SK-N-SH (cell line): ENCODE data around the gene MCF2L2. TPM values are rescaled to one million over a fixed set of nuclear protein-coding genes. Genes with fewer than 3 reads are reported as not detected.

Experiments
- CTCF ChIA-PET: fragments of 300-600, 350-600 bp; formaldehyde crosslinking; extraction: SDS; loops from one replicate; lab custom pipeline; 2021; lab: Yijun Ruan, JAX
- POLR2A ChIA-PET: fragments of 350-600 bp; sonication (Branson Sonifier 250); formaldehyde crosslinking; extraction: SDS; loops from one replicate; lab custom pipeline; 2020; ENCODE audit warnings: antibody characterized with exemption, inconsistent platforms; lab: Yijun Ruan, JAX
- DNase-seq: peaks from one replicate; pipeline ENCODE4 v3.0.0; 2012
- H2AFZ ChIP-seq: fragments of 200-600 bp; sonication (generic); 2 replicates; pipeline ENCODE4 v1.8.1; 2016; ENCODE audit warnings: antibody characterized with exemption, mild to moderate bottlenecking, low read depth
- H3F3A ChIP-seq: fragments of 200-600 bp; sonication (generic); replicated peaks from 2 replicates; pipeline ENCODE3; 2016; ENCODE audit warnings: antibody characterized with exemption, mild to moderate bottlenecking; ENCODE audit not compliant: insufficient read depth
- H3K27ac ChIP-seq, 2 experiments: fragments of 200-500 bp in 1 of 2; fragments of 200-600 bp in 1 of 2; sonication (Bioruptor generic) in 1 of 2; sonication (generic), shearing (Covaris generic) in 1 of 2; 2 replicates each; pipeline versions ENCODE4 v1.5.1 to v1.6.1; 2014 to 2016; ENCODE audit warnings: low read depth in 2 of 2, inconsistent platforms in 1 of 2, low read length in 1 of 2, mild to moderate bottlenecking in 1 of 2, mixed read lengths in 1 of 2
- H3K27me3 ChIP-seq: fragments of 200-600 bp; sonication (generic), shearing (Covaris generic); 2 replicates; pipeline ENCODE4 v1.6.1; 2016; ENCODE audit warnings: mixed run types; ENCODE audit not compliant: insufficient read depth
- H3K36me3 ChIP-seq, 2 experiments: fragments of 200-500 bp in 1 of 2; fragments of 200-600 bp in 1 of 2; sonication (Bioruptor generic) in 1 of 2; sonication (generic) in 1 of 2; replicated peaks in 1 of 2; 2 replicates each; pipeline versions ENCODE3 to v1.5.1; 2014 to 2016; ENCODE audit warnings: low read length in 1 of 2, mild to moderate bottlenecking in 1 of 2; ENCODE audit not compliant: insufficient read depth in 2 of 2, control insufficient read depth in 1 of 2
- H3K4me1 ChIP-seq, 2 experiments: fragments of 200-500 bp in 1 of 2; fragments of 200-600 bp in 1 of 2; sonication (Bioruptor generic) in 1 of 2; sonication (generic), shearing (Covaris generic) in 1 of 2; 2 replicates each; pipeline versions ENCODE4 v1.5.1 to v1.6.1; 2014 to 2016; ENCODE audit warnings: low read depth in 1 of 2, low read length in 1 of 2, mixed run types in 1 of 2; ENCODE audit not compliant: insufficient read depth in 2 of 2, control insufficient read depth in 1 of 2
- H3K4me2 ChIP-seq: fragments of 200-600 bp; sonication (generic), shearing (Covaris generic); 2 replicates; pipeline ENCODE4 v1.6.1; 2017; ENCODE audit warnings: mixed run types
- H3K4me3 ChIP-seq, 2 experiments: fragments of 200-500 bp in 1 of 2; fragments of 200-600 bp in 1 of 2; sonication (Bioruptor generic) in 1 of 2; sonication (generic), shearing (Covaris generic) in 1 of 2; 2 replicates each; pipeline versions ENCODE4 v1.5.1 to v1.8.1; 2014 to 2016; ENCODE audit warnings: low read depth in 2 of 2, inconsistent platforms in 1 of 2, low read length in 1 of 2, mild to moderate bottlenecking in 1 of 2, mixed read lengths in 1 of 2, moderate library complexity in 1 of 2
- H3K79me2 ChIP-seq: fragments of 200-600 bp; sonication (generic); 2 replicates; pipeline ENCODE4 v1.8.1; 2017; ENCODE audit warnings: mild to moderate bottlenecking; ENCODE audit not compliant: insufficient read depth
- H3K9ac ChIP-seq: fragments of 200-600 bp; sonication (generic); 2 replicates; pipeline ENCODE4 v1.6.1; 2017; ENCODE audit warnings: mixed run types
- H3K9me2 ChIP-seq: fragments of 200-600 bp; sonication (generic); 2 replicates; pipeline ENCODE4 v1.6.1; 2017; ENCODE audit warnings: mixed run types
- H3K9me3 ChIP-seq: fragments of 200-600 bp; sonication (generic); 2 replicates; pipeline ENCODE4 v1.6.1; 2017; ENCODE audit warnings: mixed run types, mild to moderate bottlenecking, moderate library complexity
- H4K20me1 ChIP-seq: fragments of 200-600 bp; sonication (generic); 2 replicates; pipeline ENCODE4 v1.6.1; 2017; ENCODE audit warnings: mild to moderate bottlenecking, mixed run types; ENCODE audit not compliant: insufficient read depth
- CHD2 ChIP-seq: fragments of 150-350 bp; IDR thresholded peaks from 2 replicates; pipeline ENCODE4 v1.6.1; 2018; ENCODE audit warnings: low read length; ENCODE audit not compliant: partially characterized antibody
- EP300 ChIP-seq, 2 experiments: IDR thresholded peaks; 2 replicates each; pipeline versions ENCODE4 v1.4.0 to v1.6.1; 2012; ENCODE audit warnings: borderline replicate concordance in 1 of 2, low read depth in 1 of 2, low read length in 1 of 2
- EZH2phosphoT487 ChIP-seq: fragments of 200-600 bp; sonication (generic); IDR thresholded peaks from 2 replicates; pipeline ENCODE4 v1.6.1; 2017; ENCODE audit warnings: low read depth, mixed run types, mild to moderate bottlenecking, antibody characterized with exemption, moderate library complexity, borderline replicate concordance
- FOXJ3 ChIP-seq: sonication (generic); formaldehyde crosslinking; IDR thresholded peaks from 2 replicates; pipeline ENCODE4 v1.5.1; 2020; ENCODE audit warnings: mild to moderate bottlenecking, missing genetic modification reagents
- FOXM1 ChIP-seq: IDR thresholded peaks from 2 replicates; pipeline ENCODE4 v1.4.0; 2012; ENCODE audit warnings: low read depth, mild to moderate bottlenecking
- GATA2 ChIP-seq: sonication (generic); formaldehyde crosslinking; IDR thresholded peaks from 2 replicates; pipeline ENCODE4 v1.5.0; 2020; ENCODE audit warnings: mild to moderate bottlenecking, missing genetic modification reagents
- JUND ChIP-seq: IDR thresholded peaks from 2 replicates; pipeline ENCODE4 v1.4.0; 2012
- MEF2A ChIP-seq: IDR thresholded peaks from 2 replicates; pipeline ENCODE4 v1.4.0; 2012; ENCODE audit warnings: low read depth, borderline replicate concordance
- MXI1 ChIP-seq: IDR thresholded peaks from 2 replicates; pipeline ENCODE4 v1.6.1; 2012; ENCODE audit warnings: mild to moderate bottlenecking, low read depth, low read length, improper control_type of control experiment
- NFIC ChIP-seq: IDR thresholded peaks from 2 replicates; pipeline ENCODE4 v1.4.0; 2012; ENCODE audit warnings: borderline replicate concordance
- NRF1 ChIP-seq: IDR thresholded peaks from 2 replicates; pipeline ENCODE4 v1.6.1; 2012; ENCODE audit warnings: low read depth, mild to moderate bottlenecking, low read length
- POLR2AphosphoS5 ChIP-seq: IDR thresholded peaks from 2 replicates; pipeline ENCODE4 v1.6.1; 2012; ENCODE audit warnings: low read depth, low read length
- RCOR1 ChIP-seq: fragments of 150-350 bp; IDR thresholded peaks from 2 replicates; pipeline ENCODE4 v1.6.1; 2017; ENCODE audit warnings: antibody characterized with exemption, low read length
- RXRA ChIP-seq: IDR thresholded peaks from 2 replicates; pipeline ENCODE4 v1.4.0; 2012; ENCODE audit warnings: low read depth, mild to moderate bottlenecking, borderline replicate concordance
- SIN3A ChIP-seq: IDR thresholded peaks from 2 replicates; pipeline ENCODE4 v1.6.1; 2012; ENCODE audit warnings: low read depth, mild to moderate bottlenecking, low read length, moderate library complexity, borderline replicate concordance
- TAF1 ChIP-seq: IDR thresholded peaks from 2 replicates; pipeline ENCODE4 v1.6.1; 2012; ENCODE audit warnings: low read depth, mild to moderate bottlenecking, low read length, moderate library complexity, borderline replicate concordance
- TCF12 ChIP-seq: IDR thresholded peaks from 2 replicates; pipeline ENCODE4 v1.4.0; 2012
- USF1 ChIP-seq: IDR thresholded peaks from 2 replicates; pipeline ENCODE4 v1.4.0; 2012; ENCODE audit warnings: low read depth, borderline replicate concordance
- USF2 ChIP-seq: fragments of 150-350 bp; IDR thresholded peaks from 2 replicates; pipeline ENCODE4 v1.6.1; 2017; ENCODE audit warnings: antibody characterized with exemption, low read length, low read depth, borderline replicate concordance
- WGBS: methylation state at CpG from one replicate; pipeline ENCODE4 v1.1.6; 2017; ENCODE audit warnings: low lambda C conversion rate; 5-methylcytosine and 5-hydroxymethylcytosine counted together
- polyA plus RNA-seq, 3 experiments: library from polyadenylated mRNA; depleted of rRNA; stranded (reverse); fragments of >200 nt; gene quantifications; 2 replicates each; pipeline ENCODE4 v1.2.3, GENCODE V29; 2012
- TF ChIP-seq, protein P1 (sequence below): IDR thresholded peaks from 2 replicates; pipeline ENCODE4 v1.4.0; 2012; ENCODE audit warnings: low read depth

MCF2L2 gene
- polyA plus RNA-seq, 1 of the 3 experiments (the other 2 are of a cell fraction): 0.56 TPM

DNA sequence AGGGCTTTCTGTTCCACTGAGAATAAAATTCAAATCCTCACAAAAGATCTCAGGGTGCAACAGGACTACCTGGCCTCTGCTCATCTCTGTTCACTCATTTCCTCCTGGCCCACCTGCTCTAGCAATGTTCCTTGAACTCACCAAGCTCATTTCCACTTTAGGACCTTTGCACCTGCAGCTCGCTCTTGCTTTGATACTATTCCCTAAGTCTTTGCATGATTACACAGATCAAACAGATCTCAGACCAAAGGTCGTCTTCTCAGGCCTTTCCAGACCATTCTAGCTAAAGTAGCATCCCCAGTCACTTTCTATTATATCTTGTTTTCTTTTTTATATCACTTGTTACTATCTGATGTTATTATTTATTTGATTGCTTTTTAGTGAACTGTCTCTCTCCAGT is 120.7 kb downstream of the MCF2L2 start (continued):
- no peak for TF ChIP-seq MXI1
- TF ChIP-seq USF1: no peak
- TF ChIP-seq GATA2 (CRISPR knock-in tag): no peak
- no peak for TF ChIP-seq FOXM1
- no peak for TF ChIP-seq USF2

GRCh38 chr3:183306798-183307671 is 121.4 kb downstream of the MCF2L2 start:
- no peaks in the 10 kb centered on the region for H3K9me3 ChIP-seq
- no peaks in the 10 kb centered on the region for H3K27me3 ChIP-seq
- ChIA-PET CTCF (no interaction called here), POLR2A (no interaction called here)
- no peaks in the 10 kb centered on the region for H4K20me1 ChIP-seq
- no peak for DNase-seq
- H3F3A ChIP-seq: no peaks in the 10 kb centered on the region
- no peaks in the 10 kb centered on the region for H3K36me3 ChIP-seq
- no peak overlapping the region for H3K27ac ChIP-seq
- H3K4me1 ChIP-seq: peaks cover 0 to 2% of the 10 kb centered on the region in 2 experiments; a peak in 1 of 4 replicates
- peak overlapping the region; percentile 21; the same call in 1 of the 2 replicates for H2AFZ ChIP-seq
- WGBS: 74% methylated on average over 9 of the region's 9 CpGs
- H3K4me2 ChIP-seq: no peak overlapping the region
- no peak overlapping the region for H3K4me3 ChIP-seq
- H3K79me2 ChIP-seq: no peaks in the 10 kb centered on the region
- no peaks in the 10 kb centered on the region for H3K9me2 ChIP-seq
- H3K9ac ChIP-seq: no peak overlapping the region
- TF ChIP-seq SIN3A: no peak
- TF ChIP-seq MEF2A: no peak
- no peak for TF ChIP-seq NFIC
- no peak for TF ChIP-seq GATA2 (CRISPR knock-in tag)
- no peak for TF ChIP-seq TAF1
- TF ChIP-seq NRF1: no peak
- no peak for TF ChIP-seq EP300 (IDR thresholded peaks at IDR 0.05; ENCODE audit: borderline replicate concordance in 1 of 2, low read depth in 1 of 2, low read length in 1 of 2)
- no peak for TF ChIP-seq CHD2
- TF ChIP-seq FOXM1: no peak
- no peak for TF ChIP-seq RXRA
- TF ChIP-seq JUND: no peak
- no peak for TF ChIP-seq USF1
- TF ChIP-seq, protein P1, sequence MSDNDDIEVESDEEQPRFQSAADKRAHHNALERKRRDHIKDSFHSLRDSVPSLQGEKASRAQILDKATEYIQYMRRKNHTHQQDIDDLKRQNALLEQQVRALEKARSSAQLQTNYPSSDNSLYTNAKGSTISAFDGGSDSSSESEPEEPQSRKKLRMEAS: no peak
- no peak for TF ChIP-seq FOXJ3 (CRISPR knock-in tag)
- no peak for TF ChIP-seq POLR2AphosphoS5
- TF ChIP-seq EZH2phosphoT487: no peak
- no peak for TF ChIP-seq RCOR1
- TF ChIP-seq TCF12: no peak
